Raji (cell line): ENCODE measurements around the gene LRRN4.

Experiments
- POLR2A ChIP-seq: IDR thresholded peaks from 2 replicates; pipeline ENCODE4 v1.6.1; 2011; ENCODE audit warnings: low read depth, low read length, control low read depth; ENCODE audit not compliant: insufficient read depth

Gene LRRN4

GRCh38 chr20:6070829-6071695, 17.2 kb upstream of the LRRN4 start:
- TF ChIP-seq POLR2A, result no peak

GRCh38 chr20:6069669-6070068, 15.8 kb upstream of the LRRN4 start:
- TF ChIP-seq POLR2A, result no peak

DNA sequence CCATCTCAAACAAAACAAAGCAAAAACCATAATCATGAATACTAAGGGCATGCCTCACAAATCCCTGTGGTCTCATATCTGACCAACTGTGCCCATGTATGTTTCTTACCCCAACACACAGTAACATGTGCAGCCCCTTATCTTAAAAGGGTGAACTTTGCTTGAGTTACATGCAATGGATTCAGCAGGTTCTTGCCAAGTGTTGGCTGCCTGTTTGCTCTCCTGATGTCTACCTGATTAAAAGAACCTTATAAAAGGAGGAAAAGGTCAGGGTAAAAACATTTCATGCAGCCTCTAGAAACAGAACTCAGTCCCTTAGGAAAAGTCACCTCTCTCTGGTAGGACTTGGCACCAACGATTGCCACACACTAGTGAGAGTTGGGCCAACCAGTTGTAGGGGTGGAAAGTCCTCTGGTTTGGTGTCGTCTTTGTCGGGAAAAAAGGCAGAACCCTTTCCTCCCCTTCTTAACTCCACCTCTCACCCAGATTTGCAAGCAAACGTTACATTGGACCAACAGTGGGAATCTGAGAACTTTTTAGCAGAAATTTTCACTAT, 14.0 kb upstream of the LRRN4 start:
- no peak for TF ChIP-seq POLR2A

DNA sequence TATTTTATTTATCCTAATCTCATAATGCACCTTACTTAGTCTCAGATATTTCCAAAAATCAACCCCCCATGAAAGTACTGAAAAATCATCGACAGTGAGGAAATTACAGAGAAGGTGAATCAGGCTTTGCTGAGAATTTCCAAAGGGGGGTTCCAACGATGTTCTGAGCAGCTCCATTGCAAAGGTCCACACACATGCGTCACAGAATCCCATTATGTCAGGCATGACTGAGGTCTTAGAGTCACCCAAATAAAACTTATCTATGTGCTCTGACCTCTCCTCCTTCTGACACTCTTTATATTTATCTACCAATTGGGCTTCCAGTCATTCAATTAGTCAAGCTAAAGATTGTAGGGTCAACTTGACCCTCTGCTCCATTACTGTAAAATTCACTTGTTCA, 12.7 kb upstream of the LRRN4 start:
- TF ChIP-seq POLR2A, result no peak

- no peak for TF ChIP-seq POLR2A
Measured at GRCh38 chr20:6061544-6061943, 7.7 kb upstream of the LRRN4 start.

- no peak for TF ChIP-seq POLR2A
Measured at GRCh38 chr20:6060213-6060612, 6.4 kb upstream of the LRRN4 start.

- no peak for TF ChIP-seq POLR2A
Measured at GRCh38 chr20:6058684-6059295, 4.9 kb upstream of the LRRN4 start.

- no peak for TF ChIP-seq POLR2A
Measured at GRCh38 chr20:6057691-6058090, 3.8 kb upstream of the LRRN4 start.

GRCh38 chr20:6057139-6057538, 3.3 kb upstream of the LRRN4 start:
- no peak for TF ChIP-seq POLR2A

DNA sequence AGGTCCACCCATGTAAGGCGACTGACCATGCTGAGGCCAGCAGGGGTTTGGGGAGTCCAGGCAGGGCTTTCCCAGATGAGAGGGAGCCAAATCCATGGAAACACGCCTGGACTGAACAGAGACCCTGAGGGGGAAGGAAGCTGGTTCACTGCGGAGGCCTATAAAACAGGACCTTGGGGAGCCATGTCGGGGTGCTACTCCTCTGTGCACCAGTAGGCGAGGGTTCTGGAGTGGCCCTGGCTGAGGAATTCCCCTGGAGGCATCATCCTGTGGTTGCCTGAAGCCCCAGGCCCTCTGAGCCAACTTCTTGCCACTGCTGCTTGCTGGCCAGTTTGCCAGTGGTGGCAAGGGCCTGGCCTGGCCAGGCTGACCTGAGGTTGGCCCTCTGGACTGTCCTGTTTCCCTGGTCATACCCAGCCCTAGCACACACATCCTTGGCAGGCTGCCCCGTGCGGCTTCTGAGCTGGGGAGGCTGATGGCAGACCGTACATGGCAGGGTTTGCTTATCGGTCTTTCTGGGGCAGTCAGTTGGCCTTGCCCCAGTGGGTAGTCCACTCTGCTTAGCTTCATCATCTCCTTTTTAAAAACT, 2.2 kb upstream of the LRRN4 start:
- TF ChIP-seq POLR2A, result no peak

DNA sequence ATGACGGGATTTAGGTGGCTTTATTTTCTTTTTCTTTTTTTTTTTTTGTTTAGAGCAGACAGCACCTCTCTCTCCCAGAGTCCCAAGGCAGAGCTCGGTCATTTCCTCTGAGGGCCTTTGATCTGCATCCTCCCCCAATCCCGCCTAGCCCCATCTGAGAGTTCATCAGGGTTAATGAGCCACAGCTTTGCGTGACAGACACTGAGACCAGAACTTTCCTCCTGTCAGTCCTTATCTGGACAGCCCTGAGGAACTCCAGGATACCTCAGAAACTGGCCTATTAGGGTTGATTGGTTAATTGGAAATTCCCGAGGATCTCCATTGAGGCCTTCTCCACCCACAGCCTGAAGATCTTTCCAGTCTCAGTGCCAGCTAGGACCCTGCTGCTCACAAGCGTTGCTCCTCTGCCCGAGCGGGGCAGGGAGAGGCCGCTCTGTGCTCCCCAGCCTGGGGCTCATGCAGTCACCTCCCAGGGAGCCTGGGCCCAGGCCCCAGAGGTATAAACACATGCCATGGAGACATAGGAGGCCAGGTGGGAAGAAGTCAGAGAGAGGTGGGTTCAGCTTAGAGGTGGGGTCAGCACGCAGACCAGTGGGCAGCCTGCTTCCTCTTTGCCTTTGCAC, 1.4 kb upstream of the LRRN4 start:
- no peak for TF ChIP-seq POLR2A

- TF ChIP-seq POLR2A, result no peak
Measured at GRCh38 chr20:6053064-6053775, 640 bp downstream of the LRRN4 start.

DNA sequence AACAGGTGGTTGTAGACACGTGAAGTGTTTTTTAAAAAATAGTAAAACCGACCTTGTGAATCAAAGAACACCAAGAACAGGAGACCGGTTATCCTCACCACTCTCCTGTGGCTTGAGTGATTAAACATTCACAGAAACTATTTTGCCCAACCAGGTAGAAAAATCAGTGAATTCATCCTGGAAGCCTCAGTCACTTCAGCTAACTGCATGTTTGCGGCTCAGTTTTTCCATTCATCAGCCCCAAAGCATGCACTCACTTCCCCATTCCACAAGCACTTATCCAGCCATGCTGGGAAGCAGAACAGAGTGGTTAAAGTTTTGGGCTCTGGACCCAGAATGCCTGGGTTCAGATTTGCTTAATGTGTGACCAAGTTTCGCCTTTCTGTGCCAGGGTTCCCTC, 2.4 kb downstream of the LRRN4 start:
- no peak for TF ChIP-seq POLR2A

GRCh38 chr20:6048391-6048790, 5.5 kb downstream of the LRRN4 start:
- TF ChIP-seq POLR2A, result no peak

- no peak for TF ChIP-seq POLR2A
Measured at GRCh38 chr20:6046432-6046831, 7.4 kb downstream of the LRRN4 start.
